H9 (cell line): ENCODE data around the gene P2RX2. TPM values are rescaled to one million over a fixed set of nuclear protein-coding genes. Genes with fewer than 3 reads are reported as not detected.

Experiments
- DNase-seq: peaks from one replicate; pipeline ENCODE4 v3.0.0-alpha.2; 2017
- H2AFZ ChIP-seq: one replicate; pipeline ENCODE4 v1.6.1; 2013; ENCODE audit warnings: mild to moderate bottlenecking, low read length, control low read depth, moderate library complexity
- H2AK5ac ChIP-seq: 2 replicates; pipeline ENCODE4 v1.6.1; 2013; ENCODE audit warnings: low read length, control low read depth, mixed read lengths; ENCODE audit not compliant: insufficient read length
- H2BK120ac ChIP-seq: one replicate; pipeline ENCODE4 v1.6.1; 2013; ENCODE audit warnings: low read depth, mild to moderate bottlenecking, low read length, control low read depth, inconsistent platforms; ENCODE audit not compliant: poor library complexity, severe bottlenecking
- H2BK12ac ChIP-seq: 2 replicates; pipeline ENCODE4 v1.6.1; 2013; ENCODE audit warnings: low read length, control low read depth, mixed read lengths, low read depth; ENCODE audit not compliant: insufficient read length
- H2BK15ac ChIP-seq: 2 replicates; pipeline ENCODE4 v1.6.1; 2013; ENCODE audit warnings: low read depth, low read length, control low read depth
- H2BK20ac ChIP-seq: one replicate; pipeline ENCODE4 v1.6.1; 2013; ENCODE audit warnings: low read depth, mild to moderate bottlenecking, low read length, control low read depth, inconsistent platforms; ENCODE audit not compliant: poor library complexity, severe bottlenecking
- H2BK5ac ChIP-seq: 2 replicates; pipeline ENCODE4 v1.6.1; 2013; ENCODE audit warnings: low read length, control low read depth, mixed read lengths; ENCODE audit not compliant: insufficient read length
- H3K14ac ChIP-seq: 2 replicates; pipeline ENCODE4 v1.6.1; 2013; ENCODE audit warnings: low read length, control low read depth; ENCODE audit not compliant: insufficient read depth
- H3K18ac ChIP-seq: 2 replicates; pipeline ENCODE4 v1.6.1; 2013; ENCODE audit warnings: low read depth, mild to moderate bottlenecking, mixed read lengths, low read length, control low read depth; ENCODE audit not compliant: insufficient read length
- H3K23ac ChIP-seq: 2 replicates; pipeline ENCODE4 v1.6.1; 2013; ENCODE audit warnings: low read length, control low read depth, mixed read lengths, low read depth; ENCODE audit not compliant: insufficient read length
- H3K23me2 ChIP-seq: 2 replicates; pipeline ENCODE4 v1.6.1; 2013; ENCODE audit warnings: low read depth, mild to moderate bottlenecking, mixed read lengths, low read length, control low read depth; ENCODE audit not compliant: insufficient read length, poor library complexity, severe bottlenecking
- H3K27ac ChIP-seq: 2 replicates; pipeline ENCODE4 v1.5.1; 2013; ENCODE audit warnings: low read length, control low read depth, mixed read lengths, low read depth; ENCODE audit not compliant: insufficient read length
- H3K27me3 ChIP-seq: 2 replicates; pipeline ENCODE4 v1.6.1; 2013; ENCODE audit warnings: low read length, control low read depth, inconsistent platforms; ENCODE audit not compliant: insufficient read depth
- H3K4ac ChIP-seq: 2 replicates; pipeline ENCODE4 v1.6.1; 2013; ENCODE audit warnings: low read depth, mild to moderate bottlenecking, control low read depth, inconsistent platforms, low read length, moderate library complexity
- H3K4me1 ChIP-seq: 2 replicates; pipeline ENCODE4 v1.6.1; 2013; ENCODE audit warnings: low read length, control low read depth, inconsistent platforms; ENCODE audit not compliant: insufficient read depth
- H3K4me2 ChIP-seq: 2 replicates; pipeline ENCODE4 v1.6.1; 2013; ENCODE audit warnings: low read length, control low read depth, mixed read lengths; ENCODE audit not compliant: insufficient read length, insufficient read depth
- H3K56ac ChIP-seq: 2 replicates; pipeline ENCODE4 v1.6.1; 2013; ENCODE audit warnings: low read depth, mild to moderate bottlenecking, mixed read lengths, low read length, control low read depth; ENCODE audit not compliant: insufficient read length
- H3K79me1 ChIP-seq: 2 replicates; pipeline ENCODE4 v1.6.1; 2013; ENCODE audit warnings: low read depth, mild to moderate bottlenecking, moderate library complexity, low read length, control low read depth, inconsistent platforms; ENCODE audit not compliant: insufficient read depth, poor library complexity, severe bottlenecking
- H3K79me2 ChIP-seq: 2 replicates; pipeline ENCODE4 v1.6.1; 2013; ENCODE audit warnings: low read length, control low read depth, inconsistent platforms; ENCODE audit not compliant: insufficient read depth
- H3K9ac ChIP-seq: 2 replicates; pipeline ENCODE4 v1.6.1; 2013; ENCODE audit warnings: low read length, control low read depth, mixed read lengths; ENCODE audit not compliant: insufficient read length; ENCODE audit errors: extremely low read depth
- H3K9me3 ChIP-seq: one replicate; pipeline ENCODE4 v1.6.1; 2013; ENCODE audit warnings: low read depth, low read length, inconsistent platforms; ENCODE audit not compliant: control insufficient read depth
- H3T11ph ChIP-seq: one replicate; pipeline ENCODE4 v1.6.1; 2013; ENCODE audit warnings: mild to moderate bottlenecking, low read length, control low read depth, inconsistent platforms
- H4K20me1 ChIP-seq: one replicate; pipeline ENCODE4 v1.6.1; 2013; ENCODE audit not compliant: control insufficient read depth, insufficient read length, insufficient read depth
- H4K5ac ChIP-seq: 2 replicates; pipeline ENCODE4 v1.6.1; 2013; ENCODE audit warnings: low read depth, mild to moderate bottlenecking, mixed read lengths, low read length, control low read depth; ENCODE audit not compliant: insufficient read length
- H4K8ac ChIP-seq: replicated peaks from 2 replicates; pipeline ENCODE4 v1.6.1; 2013; ENCODE audit warnings: low read length, control low read depth, mixed read lengths, low read depth; ENCODE audit not compliant: insufficient read length
- H4K91ac ChIP-seq: 2 replicates; pipeline ENCODE4 v1.6.1; 2013; ENCODE audit warnings: low read depth, mild to moderate bottlenecking, moderate library complexity, mixed read lengths, low read length, control low read depth; ENCODE audit not compliant: insufficient read length
- H3K27ac Mint-ChIP-seq, 3 experiments: 2 replicates in 2 of 3; 3 replicates in 1 of 3; pipeline ENCODE4 v1.8.0; 2020 to 2021; ENCODE audit warnings: mixed read lengths in 3 of 3, mild to moderate bottlenecking in 1 of 3, moderate library complexity in 1 of 3
- H3K27me3 Mint-ChIP-seq: 2 replicates; pipeline ENCODE4 v1.8.0; 2021; ENCODE audit warnings: low read depth, mild to moderate bottlenecking, moderate library complexity, mixed read lengths
- H3K36me3 Mint-ChIP-seq, 3 experiments: 2 replicates in 2 of 3; 3 replicates in 1 of 3; pipeline ENCODE4 v1.8.0; 2020 to 2021; ENCODE audit warnings: low read depth in 3 of 3, mixed read lengths in 3 of 3; ENCODE audit not compliant: insufficient read depth in 1 of 3
- H3K4me1 Mint-ChIP-seq, 2 experiments: 2 replicates each; pipeline ENCODE4 v1.8.0; 2020; ENCODE audit warnings: mixed read lengths in 2 of 2
- H3K4me3 Mint-ChIP-seq, 2 experiments: 2 replicates in 1 of 2; 3 replicates in 1 of 2; pipeline ENCODE4 v1.8.0; 2020 to 2021; ENCODE audit warnings: mild to moderate bottlenecking in 2 of 2, mixed read lengths in 2 of 2, moderate library complexity in 1 of 2
- H3K9me3 Mint-ChIP-seq, 2 experiments: 2 replicates in 1 of 2; 3 replicates in 1 of 2; pipeline ENCODE4 v1.8.0; 2020; ENCODE audit warnings: mild to moderate bottlenecking in 2 of 2, mixed read lengths in 2 of 2, moderate library complexity in 1 of 2
- CTCF ChIP-seq: fragments of 200-600 bp; sonication (generic); conservative IDR thresholded peaks from 3 replicates; pipeline ENCODE4 v1.8.0; 2021; ENCODE audit warnings: antibody characterized with exemption, mild to moderate bottlenecking
- WGBS: extraction: QIAGEN DNeasy Blood & Tissue Kit; methylation state at CpG from one replicate; pipeline ENCODE4 v1.1.7; 2013; ENCODE audit warnings: missing lambda C conversion rate, low lambda C conversion rate, mixed read lengths; ENCODE audit not compliant: insufficient read length; ENCODE audit errors: extremely low coverage; 5-methylcytosine and 5-hydroxymethylcytosine counted together
- total RNA-seq: library from RNA; stranded (reverse); gene quantifications from 2 replicates; pipeline ENCODE4 v1.2.1, GENCODE V29; 2021

The P2RX2 gene
- total RNA-seq, 1 experiment from 2014 or later = 1.8 TPM

- peaks cover 21 to 23% of the 10 kb centered on the region in 2 experiments for H3K9me3 Mint-ChIP-seq
- Histone ChIP-seq H3K18ac (no peak overlapping the region), H3K79me1 (no peaks in the 10 kb centered on the region), H2AFZ (no peak overlapping the region), H2AK5ac (no peak overlapping the region), H3K79me2 (no peaks in the 10 kb centered on the region), H3K23me2 (no peaks in the 10 kb centered on the region), H3K9me3 (peaks cover 20% of the 10 kb centered on the region), H4K20me1 (no peaks in the 10 kb centered on the region), H3K14ac (no peak overlapping the region), H3K23ac (no peak overlapping the region), H3T11ph (no peak overlapping the region), H3K4me2 (no peak overlapping the region), H2BK12ac (no peak overlapping the region), H3K9ac (no peak overlapping the region), H3K56ac (no peak overlapping the region), H4K8ac (no peak overlapping the region), H2BK15ac (no peak overlapping the region), H2BK120ac (no peak overlapping the region), H3K4ac (no peak overlapping the region), H2BK5ac (no peak overlapping the region), H4K5ac (no peak overlapping the region), H3K4me1 (no peaks in the 10 kb centered on the region), H4K91ac (no peak overlapping the region), H3K27ac (no peak overlapping the region), H2BK20ac (no peak overlapping the region), H3K27me3 (peaks cover 27% of the 10 kb centered on the region)
- H3K4me1 Mint-ChIP-seq = peaks cover 5 to 15% of the 10 kb centered on the region in 2 experiments
- H3K27me3 Mint-ChIP-seq = peaks cover 54% of the 10 kb centered on the region
- no peak for DNase-seq
- peaks cover 8 to 15% (median 10%) of the 10 kb centered on the region in 3 experiments for H3K36me3 Mint-ChIP-seq
- no peak overlapping the region for H3K4me3 Mint-ChIP-seq
- H3K27ac Mint-ChIP-seq = no peak overlapping the region
- no peak for TF ChIP-seq CTCF
- no CpG with 5 or more reads among the region's 53 CpGs for WGBS
These were observed 973 bp downstream of the P2RX2 start for GRCh38 chr12:132619386-132620112.
